ENCODE results near the gene FAM107B. TPM values are rescaled to one million over a fixed set of nuclear protein-coding genes. Genes with fewer than 3 reads are reported as not detected.
A peak's percentile ranks its signal among the peaks of the same experiment; 100 is the strongest.

Gene FAM107B
- total and polyA plus RNA-seq, 2 of the 4 experiments (the other 2 are of a cell fraction), result 26.4 to 27.1 TPM

- no TSS peak for BruUV-seq (replicated peaks)
- peak overlapping the region; percentile 16; the same call in 1 of the 2 replicates for H3K27ac ChIP-seq (ENCODE audit: insufficient read depth, low read length)
- POLR2A ChIA-PET (ENCODE audit: unreplicated experiment), result no interaction called here
- H3K9me1 ChIP-seq (ENCODE audit: insufficient read depth, low read length), result 0 out of 2 replicates have a peak, but pooled peaks cover 4% of the 10 kb centered on the region
- H3K4me1 ChIP-seq (ENCODE audit: control insufficient read depth, insufficient read depth, low read length), result peaks cover 4% of the 10 kb centered on the region; the same call in 1 of the 2 replicates
- no CpG with 5 or more reads among the region's 1 CpG for WGBS, 2 experiments (ENCODE audit: extremely low coverage in 2 of 2, insufficient read length in 1 of 2)
- no peak overlapping the region; the same call in 1 of the 2 replicates for H3K4ac ChIP-seq (ENCODE audit: low read depth, low read length)
- H2BK5ac ChIP-seq (ENCODE audit: low read depth, low read length, poor library complexity, severe bottlenecking), result no peak overlapping the region
- DNase-seq, result peak; percentile 26
- 0 out of 2 replicates have a peak overlapping the region, but pooled peaks have one; percentile 2 for H2AK5ac ChIP-seq (ENCODE audit: low read depth, low read length)
- peak overlapping the region in 1 of 2 experiments; percentile 71; a peak in 2 of 4 replicates for H4K8ac ChIP-seq (ENCODE audit: low read depth in 2 of 2, low read length in 2 of 2)
- peak overlapping the region; percentile 52; the same call in 1 of the 2 replicates for H4K91ac ChIP-seq (ENCODE audit: insufficient read depth, low read depth, low read length)
- no peak overlapping the region for H2BK15ac ChIP-seq (ENCODE audit: low read depth, low read length)
- H3K56ac ChIP-seq (ENCODE audit: extremely low read depth, insufficient read depth, low read length), result no peak overlapping the region
- peak overlapping the region; percentile 71; the same call in 1 of the 2 replicates for H2BK120ac ChIP-seq (ENCODE audit: low read depth, low read length)
- H3K4me3 ChIP-seq (ENCODE audit: insufficient read depth, low read depth, low read length), result no peak overlapping the region
- H3K9ac ChIP-seq (ENCODE audit: low read depth, low read length), result no peak overlapping the region
- in situ Hi-C loops (cut with MboI; ENCODE audit: low sequenced_read_pairs) (no loop called here), intact Hi-C loops (cut with micrococcal nuclease) (no loop called here), dilution Hi-C loops (cut with HindIII; ENCODE audit: low sequenced_read_pairs, unreplicated experiment) (no loop called here)
- no peak overlapping the region for H3K4me2 ChIP-seq (ENCODE audit: low read depth, low read length)
- no peaks in the 10 kb centered on the region; the same call in 1 of the 2 replicates for H3K9me3 ChIP-seq (ENCODE audit: control insufficient read depth, insufficient read depth, low read length)
- H3K18ac ChIP-seq (ENCODE audit: low read depth, low read length), result peak overlapping the region; percentile 38; the same call in 1 of the 2 replicates
- ATAC-seq (ENCODE audit: low read depth), result peak; percentile 77
- no peak overlapping the region for H2AK9ac ChIP-seq (replicated peaks; ENCODE audit: low read depth, low read length, poor library complexity)
- no peaks in the 10 kb centered on the region for H4K20me1 ChIP-seq (ENCODE audit: insufficient read depth, low read length)
- peak overlapping the region; percentile 63 for H3K23ac ChIP-seq (ENCODE audit: low read depth, low read length)
- CTCF ChIA-PET, result interaction anchor here (0.6 kb wide), 1 partner anchor 665 kb away, joined by 3 read pairs; no protein-coding TSS in a partner anchor
- H2AFZ ChIP-seq (replicated peaks; ENCODE audit: low read length, poor library complexity), result peak overlapping the region; percentile 81
- H3K27me3 ChIP-seq (ENCODE audit: control insufficient read depth, insufficient read depth, low read length), result no peaks in the 10 kb centered on the region
- TF ChIP-seq MXI1 (IDR thresholded peaks at IDR 0.05; ENCODE audit: borderline replicate concordance, low read depth, low read length) (no peak), MAZ (IDR thresholded peaks at IDR 0.05; ENCODE audit: borderline replicate concordance, low read depth, low read length) (no peak)
- TF ChIP-seq, protein P1, sequence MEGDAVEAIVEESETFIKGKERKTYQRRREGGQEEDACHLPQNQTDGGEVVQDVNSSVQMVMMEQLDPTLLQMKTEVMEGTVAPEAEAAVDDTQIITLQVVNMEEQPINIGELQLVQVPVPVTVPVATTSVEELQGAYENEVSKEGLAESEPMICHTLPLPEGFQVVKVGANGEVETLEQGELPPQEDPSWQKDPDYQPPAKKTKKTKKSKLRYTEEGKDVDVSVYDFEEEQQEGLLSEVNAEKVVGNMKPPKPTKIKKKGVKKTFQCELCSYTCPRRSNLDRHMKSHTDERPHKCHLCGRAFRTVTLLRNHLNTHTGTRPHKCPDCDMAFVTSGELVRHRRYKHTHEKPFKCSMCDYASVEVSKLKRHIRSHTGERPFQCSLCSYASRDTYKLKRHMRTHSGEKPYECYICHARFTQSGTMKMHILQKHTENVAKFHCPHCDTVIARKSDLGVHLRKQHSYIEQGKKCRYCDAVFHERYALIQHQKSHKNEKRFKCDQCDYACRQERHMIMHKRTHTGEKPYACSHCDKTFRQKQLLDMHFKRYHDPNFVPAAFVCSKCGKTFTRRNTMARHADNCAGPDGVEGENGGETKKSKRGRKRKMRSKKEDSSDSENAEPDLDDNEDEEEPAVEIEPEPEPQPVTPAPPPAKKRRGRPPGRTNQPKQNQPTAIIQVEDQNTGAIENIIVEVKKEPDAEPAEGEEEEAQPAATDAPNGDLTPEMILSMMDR (conservative IDR thresholded peaks at IDR 0.05; ENCODE audit: low read depth, low read length), result no peak
- peak overlapping the region; percentile 32; the same call in 1 of the 2 replicates for H4K5ac ChIP-seq (ENCODE audit: low read depth, low read length)
- peak overlapping the region; percentile 55; the same call in 1 of the 2 replicates for H2BK20ac ChIP-seq (ENCODE audit: low read depth, low read length)
- H3K36me3 ChIP-seq (ENCODE audit: control insufficient read depth, insufficient read depth, low read length), result no peaks in the 10 kb centered on the region
- peak overlapping the region; percentile 83 for H3K14ac ChIP-seq (replicated peaks; ENCODE audit: low read depth, low read length)
- no peaks in the 10 kb centered on the region for H3K79me1 ChIP-seq (ENCODE audit: low read depth in 1 of 2, low read length in 2 of 2)
Measured at GRCh38 chr10:14751921-14752320, 22.8 kb downstream of the FAM107B start.

Measured in IMR-90 (cell line).